ENCODE measurements around the gene PRPF19.

DNA sequence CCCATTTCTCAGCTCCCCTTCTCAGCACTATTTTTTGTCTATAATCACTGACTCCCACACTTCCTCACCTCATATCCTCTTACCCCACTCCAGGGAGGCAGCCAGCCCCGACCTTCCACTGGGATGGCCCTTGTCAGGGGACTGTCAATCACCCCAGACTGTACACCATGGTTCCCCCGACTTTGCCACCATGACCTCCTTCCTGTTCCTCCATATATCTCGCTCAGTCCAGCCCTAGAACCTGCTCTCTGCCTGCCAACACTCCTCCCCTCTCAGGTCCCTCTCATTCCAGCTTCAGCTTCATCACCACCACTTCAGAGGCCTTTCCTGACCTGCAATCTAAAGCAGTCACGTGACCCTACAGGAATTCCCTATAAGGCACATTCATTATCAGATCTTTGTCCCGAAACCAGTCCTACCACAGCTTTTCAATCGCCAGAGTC lies 16.5 kb downstream of the PRPF19 start:
- TF ChIP-seq TBP (IDR thresholded peaks at IDR 0.05; ENCODE audit: low read depth, low read length) (no peak), SP1 (IDR thresholded peaks at IDR 0.05; ENCODE audit: low read depth, low read length) (no peak), CTCF (IDR thresholded peaks at IDR 0.05; ENCODE audit: control extremely low read depth in 1 of 3, insufficient read depth in 1 of 3, low read depth in 1 of 3, low read length in 3 of 3) (no peak), RAD21 (IDR thresholded peaks at IDR 0.05 in 1 of 2, conservative IDR thresholded peaks at IDR 0.05 in 1 of 2; ENCODE audit: low read depth in 2 of 2, low read length in 2 of 2) (no peak), SIX5 (IDR thresholded peaks at IDR 0.05; ENCODE audit: low read depth, low read length) (no peak), SUZ12 (IDR thresholded peaks at IDR 0.05; ENCODE audit: low read length) (no peak), RNF2 (IDR thresholded peaks at IDR 0.05; ENCODE audit: borderline replicate concordance, low read depth, low read length, missing control alignments, poor library complexity, severe bottlenecking) (no peak), JUND (IDR thresholded peaks at IDR 0.05; ENCODE audit: low read length) (no peak), E2F6 (IDR thresholded peaks at IDR 0.05) (no peak)
